Measurements from ENCODE around the gene PYDC1.

GRCh38 chr16:31215287-31216162 is 1.4 kb downstream of the PYDC1 start:
- TF ChIP-seq, protein P1, sequence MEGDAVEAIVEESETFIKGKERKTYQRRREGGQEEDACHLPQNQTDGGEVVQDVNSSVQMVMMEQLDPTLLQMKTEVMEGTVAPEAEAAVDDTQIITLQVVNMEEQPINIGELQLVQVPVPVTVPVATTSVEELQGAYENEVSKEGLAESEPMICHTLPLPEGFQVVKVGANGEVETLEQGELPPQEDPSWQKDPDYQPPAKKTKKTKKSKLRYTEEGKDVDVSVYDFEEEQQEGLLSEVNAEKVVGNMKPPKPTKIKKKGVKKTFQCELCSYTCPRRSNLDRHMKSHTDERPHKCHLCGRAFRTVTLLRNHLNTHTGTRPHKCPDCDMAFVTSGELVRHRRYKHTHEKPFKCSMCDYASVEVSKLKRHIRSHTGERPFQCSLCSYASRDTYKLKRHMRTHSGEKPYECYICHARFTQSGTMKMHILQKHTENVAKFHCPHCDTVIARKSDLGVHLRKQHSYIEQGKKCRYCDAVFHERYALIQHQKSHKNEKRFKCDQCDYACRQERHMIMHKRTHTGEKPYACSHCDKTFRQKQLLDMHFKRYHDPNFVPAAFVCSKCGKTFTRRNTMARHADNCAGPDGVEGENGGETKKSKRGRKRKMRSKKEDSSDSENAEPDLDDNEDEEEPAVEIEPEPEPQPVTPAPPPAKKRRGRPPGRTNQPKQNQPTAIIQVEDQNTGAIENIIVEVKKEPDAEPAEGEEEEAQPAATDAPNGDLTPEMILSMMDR (IDR thresholded peaks at IDR 0.05; ENCODE audit: low read length): no peak
- TF ChIP-seq EZH2 (optimal IDR thresholded peaks at IDR 0.05; ENCODE audit: low read depth, low read length): no peak
